ENCODE data around the gene PAH.
"Not testable (repeated sequence)": the region's sequence is repeated elsewhere in the genome, so short reads cannot be mapped to it uniquely, and the experiment has no call there.

Gene PAH

GRCh38 chr12:102832826-102833225, 84.2 kb downstream of the PAH start:
- DNase-seq: not testable (repeated sequence)

GRCh38 chr12:102824218-102824835, 92.7 kb downstream of the PAH start:
- peak in 6 of 51 donors; percentile 1 to 12 (median 2) for DNase-seq

- DNase-seq: no peak
Measured at GRCh38 chr12:102821149-102821548, 95.9 kb downstream of the PAH start.

- DNase-seq: peak in 1 of 51 donors; percentile 3
Measured at GRCh38 chr12:102816816-102817434, 100.1 kb downstream of the PAH start.

GRCh38 chr12:102814691-102815367, 102.2 kb downstream of the PAH start:
- no peak for DNase-seq

- no peak for DNase-seq
Measured at GRCh38 chr12:102812344-102812743, 104.7 kb downstream of the PAH start.

- DNase-seq: peak in 5 of 51 donors; percentile 1 to 22 (median 4)
Measured at GRCh38 chr12:102811110-102811737, 105.8 kb downstream of the PAH start.

GRCh38 chr12:102808412-102808811, 108.6 kb downstream of the PAH start:
- DNase-seq: no peak

GRCh38 chr12:102806592-102806991, 110.5 kb downstream of the PAH start:
- DNase-seq: no peak

- no peak for DNase-seq
Measured at GRCh38 chr12:102806110-102806509, 110.9 kb downstream of the PAH start.

- DNase-seq: no peak
Measured at GRCh38 chr12:102800565-102800964, 116.5 kb downstream of the PAH start.

GRCh38 chr12:102799229-102799628, 117.8 kb downstream of the PAH start:
- no peak for DNase-seq

GRCh38 chr12:102797528-102797927, 119.5 kb downstream of the PAH start:
- no peak for DNase-seq

GRCh38 chr12:102793921-102794320, 123.1 kb downstream of the PAH start:
- DNase-seq: no peak

Measured in hypothalamus (tissue), 51 donors.